Tibial nerve (tissue), 4 donors: ENCODE results near the gene INPP5B. TPM values are rescaled to one million over a fixed set of nuclear protein-coding genes. Genes with fewer than 3 reads are reported as not detected.
"Not testable (repeated sequence)": the region's sequence is repeated elsewhere in the genome, so short reads cannot be mapped to it uniquely, and the experiment has no call there.

Experiments
- DNase-seq, 2 donors: peaks; one replicate each; pipeline ENCODE4 v3.0.0-alpha.2; 2019; ENCODE audit warnings: low spot score in 2 of 2
- H3K27ac ChIP-seq, 4 donors: fragments of 200-600 bp; sonication (generic) in 3 of 4; one replicate each; pipeline ENCODE4 v1.5.1; 2017 to 2019; ENCODE audit warnings: mild to moderate bottlenecking in 1 of 4
- H3K27me3 ChIP-seq, 2 donors: fragments of 200-600 bp; sonication (generic) in 1 of 2; one replicate each; pipeline versions ENCODE4 v1.5.1 to v1.6.0; 2017 to 2019
- H3K36me3 ChIP-seq, 3 donors: fragments of 200-600 bp; sonication (generic); one replicate each; pipeline ENCODE4 v1.5.1; 2018 to 2019
- H3K4me1 ChIP-seq, 4 donors: fragments of 200-600 bp; sonication (generic) in 3 of 4; one replicate each; pipeline ENCODE4 v1.5.1; 2017 to 2019
- H3K4me3 ChIP-seq, 4 donors: fragments of 200-600 bp; sonication (generic) in 3 of 4; one replicate each; pipeline ENCODE4 v1.5.1; 2017 to 2019; ENCODE audit warnings: mild to moderate bottlenecking in 1 of 4, moderate library complexity in 1 of 4
- H3K9me3 ChIP-seq, 4 donors: fragments of 200-600 bp; sonication (generic) in 3 of 4; one replicate each; pipeline ENCODE4 v1.5.1; 2017 to 2019
- EP300 ChIP-seq, 2 donors: sonication (generic); formaldehyde crosslinking; IDR thresholded peaks; one replicate each; pipeline ENCODE4 v1.6.1; 2017; ENCODE audit warnings: antibody characterized with exemption in 2 of 2, mild to moderate bottlenecking in 1 of 2
- POLR2A ChIP-seq, 2 donors: fragments of 450-650 bp; IDR thresholded peaks; one replicate each; pipeline ENCODE4 v1.6.1; 2017; ENCODE audit warnings: antibody characterized with exemption in 2 of 2, mild to moderate bottlenecking in 2 of 2, moderate library complexity in 2 of 2
- WGBS, 2 donors: methylation state at CpG; one replicate each; pipeline ENCODE4 v1.1.5; 2018; 5-methylcytosine and 5-hydroxymethylcytosine counted together
- total RNA-seq, 4 donors: library from RNA; depleted of rRNA; stranded (reverse); fragments of >200 nt; gene quantifications; one replicate each; pipeline ENCODE4 v1.1.0, GENCODE V29; 2016
- TF ChIP-seq, protein P1 (sequence below), 5 experiments: fragments of 200-600 bp in 3 of 5; fragments of 450-650 bp in 2 of 5; sonication (generic) in 3 of 5; IDR thresholded peaks; one replicate each; pipeline ENCODE4 v1.5.1; 2016 to 2019; ENCODE audit warnings: antibody characterized with exemption in 5 of 5, mild to moderate bottlenecking in 3 of 5, moderate library complexity in 2 of 5

The INPP5B gene
- total RNA-seq, 4 donors from 2014 or later = 39.1 to 52.5 (median 49.0) TPM

DNA sequence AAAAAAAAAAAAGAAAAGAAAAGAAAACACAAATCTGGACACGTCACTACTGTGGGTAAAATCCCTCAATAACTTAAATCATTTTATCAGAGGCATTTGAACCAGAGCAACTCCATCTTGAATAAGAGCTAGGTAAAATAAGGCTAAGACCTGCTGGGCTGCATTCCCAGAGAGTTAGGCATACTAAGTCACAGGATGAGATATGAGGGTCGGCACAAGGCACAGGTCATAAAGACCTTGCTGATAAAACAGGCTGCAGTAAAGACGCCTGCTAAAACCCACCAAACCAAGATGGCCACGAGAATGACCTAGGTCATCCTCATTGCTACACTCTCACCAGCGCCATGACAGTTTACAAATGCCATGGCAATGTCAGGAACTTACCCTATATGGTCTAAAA lies 43.9 kb downstream of the INPP5B start:
- TF ChIP-seq EP300 (IDR thresholded peaks at IDR 0.05) (no peak), POLR2A (IDR thresholded peaks at IDR 0.05) (no peak)
- TF ChIP-seq, protein P1, sequence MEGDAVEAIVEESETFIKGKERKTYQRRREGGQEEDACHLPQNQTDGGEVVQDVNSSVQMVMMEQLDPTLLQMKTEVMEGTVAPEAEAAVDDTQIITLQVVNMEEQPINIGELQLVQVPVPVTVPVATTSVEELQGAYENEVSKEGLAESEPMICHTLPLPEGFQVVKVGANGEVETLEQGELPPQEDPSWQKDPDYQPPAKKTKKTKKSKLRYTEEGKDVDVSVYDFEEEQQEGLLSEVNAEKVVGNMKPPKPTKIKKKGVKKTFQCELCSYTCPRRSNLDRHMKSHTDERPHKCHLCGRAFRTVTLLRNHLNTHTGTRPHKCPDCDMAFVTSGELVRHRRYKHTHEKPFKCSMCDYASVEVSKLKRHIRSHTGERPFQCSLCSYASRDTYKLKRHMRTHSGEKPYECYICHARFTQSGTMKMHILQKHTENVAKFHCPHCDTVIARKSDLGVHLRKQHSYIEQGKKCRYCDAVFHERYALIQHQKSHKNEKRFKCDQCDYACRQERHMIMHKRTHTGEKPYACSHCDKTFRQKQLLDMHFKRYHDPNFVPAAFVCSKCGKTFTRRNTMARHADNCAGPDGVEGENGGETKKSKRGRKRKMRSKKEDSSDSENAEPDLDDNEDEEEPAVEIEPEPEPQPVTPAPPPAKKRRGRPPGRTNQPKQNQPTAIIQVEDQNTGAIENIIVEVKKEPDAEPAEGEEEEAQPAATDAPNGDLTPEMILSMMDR (IDR thresholded peaks at IDR 0.05) = no peak
- H3K9me3 ChIP-seq = peaks cover 0 to 8% (median 0%) of the 10 kb centered on the region in 4 donors
- H3K27me3 ChIP-seq = no peaks in the 10 kb centered on the region
- 82 to 85% methylated on average over 5 of the region's 5 CpGs for WGBS, 2 donors
- no peak for DNase-seq
- H3K4me3 ChIP-seq = no peak overlapping the region
- peaks cover 0 to 40% (median 0%) of the 10 kb centered on the region in 3 donors for H3K36me3 ChIP-seq
- H3K27ac ChIP-seq = no peak overlapping the region
- peaks cover 0 to 6% (median 0%) of the 10 kb centered on the region in 4 donors for H3K4me1 ChIP-seq

DNA sequence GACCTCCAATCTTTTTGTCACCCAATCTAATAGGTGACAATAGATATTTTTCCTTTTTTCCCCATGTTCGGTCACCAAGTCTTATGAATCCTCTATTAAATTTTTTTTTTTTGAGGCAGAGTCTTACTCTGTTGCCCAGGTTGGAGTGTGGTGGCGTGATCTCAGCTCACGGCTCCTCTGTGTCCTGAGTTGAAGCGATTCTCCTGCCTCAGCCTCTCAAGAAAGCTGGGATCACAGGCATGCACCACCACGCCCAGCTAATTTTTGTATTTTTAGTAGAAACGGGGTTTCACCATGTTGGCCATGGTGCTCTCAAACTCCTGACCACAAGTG lies 45.0 kb downstream of the INPP5B start:
- Histone ChIP-seq H3K27ac (no peak overlapping the region), H3K4me3 (no peak overlapping the region), H3K27me3 (no peaks in the 10 kb centered on the region), H3K4me1 (no peaks in the 10 kb centered on the region), H3K36me3 (peaks cover 0 to 33% (median 0%) of the 10 kb centered on the region in 3 donors), H3K9me3 (peaks cover 0 to 8% (median 0%) of the 10 kb centered on the region in 4 donors)
- TF ChIP-seq POLR2A (IDR thresholded peaks at IDR 0.05) (no peak), EP300 (IDR thresholded peaks at IDR 0.05) (no peak)
- TF ChIP-seq, protein P1 (IDR thresholded peaks at IDR 0.05) = no peak
- WGBS, 2 donors = 91% methylated on average over 6 of the region's 6 CpGs
- DNase-seq = no peak

DNA sequence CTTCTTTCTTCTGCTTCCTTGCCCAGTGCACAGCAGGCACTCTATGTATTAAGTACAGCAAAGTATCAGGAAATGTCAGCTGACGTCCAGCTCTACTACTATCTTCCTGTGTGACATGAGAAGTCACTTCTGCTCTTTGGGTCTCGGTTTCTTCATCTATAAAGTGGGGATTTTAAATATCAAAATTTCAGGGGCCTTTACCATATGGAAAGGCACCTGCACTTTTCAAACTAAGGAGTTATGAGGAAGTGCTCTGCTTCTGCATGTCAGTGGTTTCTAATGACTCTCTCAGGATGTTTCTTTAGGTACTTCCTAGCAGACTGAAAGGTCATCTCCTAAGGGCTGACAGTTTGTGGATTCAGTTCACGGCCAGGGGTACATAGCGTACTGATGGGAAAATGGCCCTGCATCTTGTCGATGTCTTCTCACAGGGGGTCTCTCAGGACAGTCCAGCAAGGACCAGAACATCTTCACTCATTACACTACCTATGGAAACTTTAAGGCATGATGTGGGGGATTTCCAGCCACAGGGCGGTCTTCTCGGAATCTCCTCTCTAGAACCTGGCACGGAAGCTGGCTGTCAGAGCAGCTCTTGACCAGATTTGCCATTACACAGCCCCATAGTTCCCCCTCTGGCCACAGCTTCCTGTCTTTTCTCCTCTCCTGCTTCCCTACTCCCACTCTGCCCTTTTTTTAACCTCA lies 45.5 kb downstream of the INPP5B start:
- Histone ChIP-seq H3K4me3 (no peak overlapping the region), H3K36me3 (peaks cover 0 to 30% (median 0%) of the 10 kb centered on the region in 3 donors), H3K27me3 (no peaks in the 10 kb centered on the region), H3K9me3 (peaks cover 0 to 8% (median 0%) of the 10 kb centered on the region in 4 donors), H3K4me1 (no peaks in the 10 kb centered on the region), H3K27ac (no peak overlapping the region)
- no peak for DNase-seq
- TF ChIP-seq POLR2A (IDR thresholded peaks at IDR 0.05) (no peak), EP300 (IDR thresholded peaks at IDR 0.05) (no peak)
- TF ChIP-seq, protein P1 (IDR thresholded peaks at IDR 0.05) = no peak
- WGBS, 2 donors = 73 to 85% methylated on average over 8 of the region's 8 CpGs

DNA sequence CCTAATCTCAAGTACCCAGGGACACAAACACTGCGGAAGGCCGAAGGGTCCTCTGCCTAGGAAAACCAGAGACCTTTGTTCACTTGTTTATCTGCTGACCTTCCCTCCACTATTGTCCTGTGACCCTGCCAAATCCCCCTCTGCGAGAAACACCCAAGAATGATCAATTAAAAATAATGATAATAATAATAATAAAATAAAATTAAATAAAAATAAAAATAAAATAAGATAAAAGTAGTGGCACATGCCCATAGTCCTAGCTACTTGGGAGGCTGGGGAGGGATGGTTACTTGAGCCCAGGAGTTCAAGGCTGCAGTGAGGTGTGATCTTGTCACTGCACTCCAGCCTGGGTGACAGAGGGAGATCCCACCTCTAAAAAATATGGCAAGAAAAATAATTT lies 49.3 kb downstream of the INPP5B start:
- not testable (repeated sequence) for H3K4me1 ChIP-seq, H3K9me3 ChIP-seq, DNase-seq, H3K4me3 ChIP-seq, H3K27ac ChIP-seq, H3K27me3 ChIP-seq
- WGBS, 2 donors = 95 to 99% methylated on average over 3 of the region's 3 CpGs
- H3K36me3 ChIP-seq = peaks cover 0 to 10% (median 0%) of the 10 kb centered on the region in 3 donors

GRCh38 chr1:37893673-37894072 lies 53.2 kb downstream of the INPP5B start:
- peaks cover 0 to 30% (median 4%) of the 10 kb centered on the region in 3 donors for H3K36me3 ChIP-seq
- no peak overlapping the region for H3K4me3 ChIP-seq
- no peak overlapping the region for H3K27ac ChIP-seq
- H3K9me3 ChIP-seq = no peaks in the 10 kb centered on the region
- H3K27me3 ChIP-seq = no peaks in the 10 kb centered on the region
- no peak for TF ChIP-seq EP300 (IDR thresholded peaks at IDR 0.05)
- TF ChIP-seq POLR2A (IDR thresholded peaks at IDR 0.05) = no peak
- TF ChIP-seq, protein P1 (IDR thresholded peaks at IDR 0.05) = no peak
- 80 to 92% methylated on average over 2 of the region's 2 CpGs for WGBS, 2 donors
- no peak for DNase-seq
- no peaks in the 10 kb centered on the region for H3K4me1 ChIP-seq
